Pulmonary artery endothelial cell (primary cell): ENCODE measurements around the gene XPO4. TPM values are rescaled to one million over a fixed set of nuclear protein-coding genes. Genes with fewer than 3 reads are reported as not detected.
A peak's percentile ranks its signal among the peaks of the same experiment; 100 is the strongest.
"Not testable (repeated sequence)": the region's sequence is repeated elsewhere in the genome, so short reads cannot be mapped to it uniquely, and the experiment has no call there.

Experiments used
- DNase-seq: peaks from one replicate; pipeline ENCODE4 v3.0.0-alpha.2; 2011; ENCODE audit warnings: low read depth, low spot score
- total RNA-seq: library from RNA; depleted of rRNA; stranded (reverse); fragments of >200 nt; gene quantifications from 2 replicates; pipeline ENCODE4 v1.2.3, GENCODE V29; 2014

Gene XPO4
- total RNA-seq = 29.7 and 42.0 TPM in 2 replicates

DNA sequence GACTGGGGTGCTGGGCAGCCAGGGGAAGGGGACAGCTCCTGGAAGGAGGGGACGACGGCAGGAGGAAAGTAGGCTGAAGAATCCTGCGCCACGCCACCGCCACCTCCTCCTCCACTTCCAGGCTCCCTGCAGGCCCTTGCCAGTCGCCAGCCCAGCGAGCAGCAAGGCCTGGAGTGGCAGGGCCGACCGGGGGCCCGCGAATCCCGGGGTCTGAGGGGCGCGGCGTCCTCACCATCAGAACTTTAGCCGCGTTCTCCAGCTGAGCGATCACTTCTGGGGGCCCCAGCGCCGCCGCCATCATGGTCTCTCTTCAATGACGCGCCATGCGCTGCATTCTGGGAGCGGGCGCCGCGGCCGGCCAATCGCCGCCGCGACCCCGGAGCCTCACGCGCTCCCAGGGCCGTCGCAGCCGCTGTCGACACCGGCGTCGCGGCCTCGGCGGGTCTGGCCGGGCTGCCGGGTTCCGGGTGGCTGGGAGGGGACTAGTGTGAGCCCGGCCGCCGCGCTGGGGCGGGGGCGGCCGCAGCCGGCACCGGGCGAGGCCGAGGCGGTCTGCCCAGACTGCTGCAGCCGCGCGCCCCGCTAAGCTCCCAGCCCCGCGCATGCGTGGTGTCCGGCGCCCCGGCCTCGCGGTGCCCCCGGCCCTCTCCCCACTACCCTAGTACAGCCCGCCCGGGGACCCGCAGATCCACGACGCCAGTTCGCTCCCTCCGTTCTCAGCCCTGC is at the start of gene XPO4:
TSS of gene XPO4 (minus strand) at position 309 of the 726 bp plus-strand sequence. CDS start at position 301, 8 bp downstream.
- peak; percentile 40 for DNase-seq

DNA sequence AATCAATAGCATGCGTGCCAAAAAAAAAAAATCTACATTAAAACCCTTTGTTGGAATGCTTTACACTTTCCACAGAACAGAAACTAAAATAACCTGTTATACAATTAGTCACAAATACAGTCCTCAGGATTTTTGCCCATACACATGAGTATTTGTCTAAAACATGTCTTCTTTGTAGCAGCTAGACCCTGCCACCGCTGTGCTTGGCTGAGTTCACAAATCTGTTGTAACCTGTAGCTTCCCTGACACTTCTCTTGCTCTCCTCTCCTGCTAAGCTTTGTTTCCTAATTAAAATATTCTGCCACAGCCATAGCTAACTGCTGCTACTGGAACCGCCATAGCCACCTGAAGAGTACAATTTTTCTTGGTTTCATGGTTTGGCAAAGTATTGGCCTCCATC is 45.5 kb upstream of the XPO4 start:
- DNase-seq = not testable (repeated sequence)

DNA sequence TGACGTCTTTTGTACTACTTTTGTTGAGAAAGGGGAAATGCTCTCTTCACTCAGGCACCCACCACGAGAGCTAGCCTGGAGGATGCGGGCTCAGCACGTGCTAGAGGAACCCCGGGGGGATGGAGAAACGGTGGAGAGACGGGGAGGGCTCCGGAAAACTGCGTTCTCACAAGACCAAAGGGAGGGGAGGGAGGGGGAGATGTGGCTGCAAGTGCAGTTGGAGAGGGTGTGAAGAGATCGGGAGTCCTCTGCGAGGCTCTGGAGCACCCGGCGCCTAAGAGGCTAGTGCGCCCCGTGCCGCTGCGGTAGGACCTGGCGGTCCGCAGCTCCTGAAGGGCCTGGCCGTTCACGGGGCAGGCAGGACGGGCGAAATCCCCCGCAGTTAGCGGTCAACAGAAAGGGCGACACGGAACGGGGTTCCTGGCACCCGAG is 43.4 kb upstream of the XPO4 start:
- no peak for DNase-seq

DNA sequence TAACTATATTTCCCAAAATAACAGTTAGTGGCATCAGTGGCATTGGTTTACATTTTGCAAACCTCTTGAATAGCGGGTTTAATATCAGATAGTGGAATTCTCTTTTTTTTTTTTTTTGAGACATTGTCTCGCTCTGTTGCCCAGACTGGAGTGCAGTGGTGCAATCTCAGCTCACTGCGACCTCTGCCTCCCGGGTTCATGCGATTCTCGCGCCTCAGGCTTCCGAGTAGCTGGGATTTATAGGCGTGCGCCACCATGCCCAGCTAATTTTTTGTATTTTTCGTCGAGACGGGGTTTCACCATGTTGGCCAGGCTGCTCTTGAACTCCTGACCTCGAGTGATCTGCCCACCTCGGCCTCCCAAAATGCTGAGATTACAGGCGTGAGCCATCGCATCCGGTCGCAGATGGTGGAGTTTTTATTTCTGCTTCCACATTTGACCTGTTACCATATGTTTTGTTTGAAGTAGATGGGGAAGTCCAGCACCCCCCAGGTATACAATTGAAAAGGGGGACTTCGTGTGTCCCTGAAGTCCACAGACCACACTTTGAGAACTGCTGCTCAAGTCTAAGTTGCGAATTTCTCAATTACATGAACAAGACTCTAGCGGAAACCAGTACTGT is 40.5 kb upstream of the XPO4 start:
- DNase-seq = no peak

DNA sequence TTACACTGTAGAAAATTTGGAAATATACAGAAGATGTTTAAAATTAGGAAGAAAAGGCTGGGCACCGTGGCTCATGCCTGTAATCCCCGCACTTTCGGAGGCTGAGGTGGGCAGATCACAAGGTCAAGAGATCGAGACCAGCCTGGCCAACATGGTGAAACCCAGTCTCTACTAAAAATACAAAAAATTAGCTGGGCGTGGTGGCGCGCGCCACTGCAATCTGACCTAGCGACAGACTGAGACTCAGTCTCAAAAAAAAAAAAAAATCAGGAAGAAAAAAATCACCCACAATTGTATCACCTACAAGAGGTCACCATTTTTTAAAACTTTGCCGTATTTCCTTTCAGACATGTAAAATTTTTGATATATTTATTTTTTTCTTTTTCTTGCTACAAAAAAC is 38.0 kb upstream of the XPO4 start:
- not testable (repeated sequence) for DNase-seq

DNA sequence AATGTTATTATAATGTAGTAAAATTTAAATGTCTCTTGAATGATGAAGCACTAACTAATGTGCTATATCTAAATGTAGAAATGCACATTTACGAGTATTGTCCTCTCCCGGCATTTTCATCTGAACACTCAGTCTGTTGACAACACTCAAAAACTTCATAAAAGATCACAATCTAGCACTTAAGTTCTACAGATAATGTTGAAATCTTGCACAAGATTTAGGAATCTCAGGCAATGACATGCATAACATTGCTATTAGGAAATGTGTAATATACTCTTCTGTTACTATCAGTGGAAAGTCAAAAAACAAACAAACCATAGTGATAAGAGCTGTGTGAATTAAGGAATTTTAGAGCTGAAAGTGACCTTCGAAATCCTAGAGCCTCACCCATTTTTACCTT is 37.5 kb upstream of the XPO4 start:
- no peak for DNase-seq

DNA sequence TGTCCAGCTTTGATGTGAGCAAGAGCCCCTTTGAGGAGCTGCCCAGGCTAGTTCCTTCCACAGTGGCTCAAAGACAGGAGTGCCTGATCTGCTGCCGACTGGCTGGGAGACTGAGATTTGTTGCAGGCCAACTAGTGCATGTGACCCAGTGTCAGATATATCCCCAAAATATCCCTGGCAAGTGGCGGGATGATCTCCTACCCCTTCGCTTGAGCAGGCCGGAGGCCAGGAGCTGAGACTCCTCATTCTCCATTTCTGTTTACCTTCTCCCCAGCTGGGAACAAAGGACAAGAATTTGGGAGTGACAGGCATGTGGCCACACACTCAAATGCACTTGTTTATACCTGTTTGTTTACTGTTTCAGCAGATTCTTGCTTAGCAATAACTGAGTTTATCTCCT is 37.1 kb upstream of the XPO4 start:
- no peak for DNase-seq

DNA sequence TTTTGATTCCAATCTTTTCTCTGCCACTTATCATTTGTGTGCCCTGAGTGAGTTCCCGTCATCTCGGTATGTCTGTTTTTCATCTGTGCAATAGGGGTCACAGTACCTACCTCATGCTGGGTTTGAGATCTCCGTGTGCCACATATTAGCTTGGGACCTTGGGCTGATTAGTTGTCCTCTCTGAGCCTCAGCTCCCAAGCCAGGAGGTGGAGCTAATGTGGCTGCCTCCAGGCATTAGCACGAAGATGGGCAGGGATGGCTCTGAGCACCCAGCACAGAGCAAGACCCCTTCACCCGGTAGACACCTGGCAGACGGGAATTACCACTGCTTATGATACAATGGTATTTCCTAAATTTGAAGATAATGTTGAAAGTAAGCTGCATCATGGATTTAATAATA is 35.8 kb upstream of the XPO4 start:
- no peak for DNase-seq

DNA sequence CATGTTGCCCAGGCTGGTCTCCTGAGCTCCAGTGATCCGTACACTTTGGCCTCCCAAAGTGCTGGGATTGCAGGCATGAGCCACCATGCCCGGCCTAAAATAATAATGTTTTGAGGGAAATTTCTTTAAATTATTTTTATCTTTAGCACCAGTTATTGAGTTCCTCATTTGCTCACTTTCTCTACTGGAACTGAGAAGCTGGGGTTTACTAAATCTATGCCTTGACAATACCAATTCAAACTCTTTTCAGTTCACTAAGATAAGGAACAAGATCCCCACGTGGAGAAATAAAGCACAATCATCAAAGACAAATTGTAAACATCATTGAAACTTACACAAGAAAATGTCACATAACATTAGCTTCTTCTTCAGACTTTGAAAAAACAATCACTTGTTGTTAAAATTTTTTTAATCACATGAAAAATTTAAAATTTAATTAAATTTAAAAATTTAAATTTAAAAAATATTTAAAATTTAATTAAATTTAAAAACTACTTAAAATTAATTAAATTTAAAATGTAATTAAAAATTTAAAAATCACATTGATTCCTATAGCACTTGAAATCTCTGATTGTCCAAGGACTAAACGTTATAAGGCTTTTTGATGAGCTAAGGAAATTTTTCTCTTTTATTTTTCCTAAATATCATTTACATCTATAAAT is 25.2 kb upstream of the XPO4 start:
- no peak for DNase-seq

DNA sequence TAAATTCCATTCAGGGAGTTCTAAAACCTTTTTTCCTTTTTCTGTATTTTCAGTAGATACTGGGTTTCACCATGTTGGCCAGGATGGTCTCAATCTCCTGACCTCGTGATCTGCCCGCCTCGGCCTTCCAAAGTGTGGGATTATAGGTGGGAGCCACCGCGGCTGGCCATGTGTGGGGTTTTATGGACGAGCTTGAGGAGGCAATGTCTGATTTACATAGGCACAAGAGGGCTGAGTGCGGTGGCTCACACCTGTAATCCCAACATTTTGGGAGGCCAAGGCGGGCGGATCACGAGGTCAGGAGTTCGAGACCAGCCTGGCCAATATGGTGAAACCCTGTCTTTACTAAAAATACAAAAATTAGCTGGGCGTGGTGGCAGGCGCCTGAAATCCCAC is 22.8 kb upstream of the XPO4 start:
- DNase-seq = not testable (repeated sequence)

DNA sequence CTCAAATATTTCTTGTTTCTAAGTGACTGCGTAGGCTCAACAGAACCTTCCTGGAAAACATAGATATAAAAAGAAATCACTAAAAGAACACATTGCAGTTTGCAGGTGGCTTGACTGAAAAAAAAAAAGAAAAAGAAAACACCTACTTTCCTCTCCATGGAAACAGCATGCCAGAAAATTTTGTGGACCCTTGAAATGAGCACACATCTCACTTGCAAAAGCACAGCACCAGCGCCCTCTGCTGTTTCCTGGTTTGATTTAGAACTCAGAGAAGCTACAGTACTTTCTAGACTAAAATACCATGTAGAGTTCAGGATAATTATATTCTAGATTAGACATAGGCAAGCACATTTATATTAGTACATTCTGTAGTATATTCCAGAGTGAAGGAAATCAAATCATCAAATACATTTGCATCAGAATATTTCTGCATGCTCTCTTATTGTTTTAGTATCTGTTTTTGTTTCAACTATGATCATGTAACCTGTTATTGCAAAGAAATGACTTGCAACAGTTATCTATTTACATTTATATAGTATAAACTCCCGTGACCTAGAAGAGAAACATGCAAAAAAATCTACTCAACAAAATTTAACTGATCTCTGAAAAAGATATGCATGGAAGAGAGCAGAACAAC is 22.3 kb upstream of the XPO4 start:
- peak; percentile 50 for DNase-seq

DNA sequence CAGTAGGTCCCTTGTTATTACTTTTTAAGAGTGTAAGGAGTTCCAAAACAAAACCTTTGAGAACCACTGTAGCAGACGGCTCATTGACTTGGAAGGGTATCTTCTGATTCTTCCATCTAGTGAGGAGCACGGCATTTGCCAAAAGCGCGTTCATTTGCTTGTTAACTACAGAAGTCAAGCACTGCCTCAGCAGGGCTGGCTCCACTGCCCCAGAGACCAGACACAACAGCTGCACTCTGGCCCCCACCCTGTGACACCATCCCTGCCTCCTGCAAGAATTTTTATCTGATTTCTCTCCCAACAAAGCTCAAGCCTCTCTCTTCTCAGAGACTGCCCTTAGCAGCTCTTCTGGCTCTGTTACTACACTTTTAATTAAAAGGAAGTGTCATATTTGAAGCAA is 20.7 kb upstream of the XPO4 start:
- no peak for DNase-seq

DNA sequence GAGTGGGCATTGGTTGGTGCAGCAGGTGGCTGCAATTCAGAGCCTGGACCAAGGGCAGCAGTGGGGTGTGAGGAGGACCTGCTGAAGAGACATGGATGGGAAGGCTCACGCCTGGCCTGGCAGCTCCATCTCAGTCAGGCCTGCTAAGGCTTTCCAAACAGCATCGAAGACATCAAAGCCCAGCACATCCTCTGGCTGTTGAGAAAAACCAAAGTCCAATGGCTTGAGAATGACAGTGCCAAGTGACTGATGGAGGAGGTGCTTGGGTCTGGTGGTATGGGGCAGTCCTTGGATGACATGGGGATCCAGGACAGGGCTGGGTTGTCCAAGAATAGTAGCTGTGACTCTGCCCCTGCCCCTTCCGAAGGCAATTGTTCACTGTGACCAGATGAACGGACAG is 19.0 kb upstream of the XPO4 start:
- DNase-seq = no peak

DNA sequence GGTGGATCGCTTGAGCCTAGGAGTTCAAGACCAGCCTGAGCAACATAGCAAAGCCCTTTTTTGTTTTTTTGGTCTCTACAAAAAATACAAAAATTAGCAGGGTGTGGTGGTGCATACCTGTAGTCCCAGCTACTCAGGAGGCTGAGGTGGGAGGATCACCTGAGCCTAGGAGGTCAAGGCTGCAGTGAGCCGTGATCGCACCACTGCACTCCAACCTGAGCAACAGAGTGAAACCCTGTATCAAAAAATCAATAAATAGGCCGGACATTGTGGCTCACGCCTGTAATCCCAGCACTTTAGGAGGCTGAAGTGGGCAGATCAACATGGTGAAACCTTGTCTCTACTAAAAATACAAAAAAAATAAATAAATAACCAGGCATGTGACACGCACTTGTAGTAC is 13.1 kb upstream of the XPO4 start:
- DNase-seq = not testable (repeated sequence)

DNA sequence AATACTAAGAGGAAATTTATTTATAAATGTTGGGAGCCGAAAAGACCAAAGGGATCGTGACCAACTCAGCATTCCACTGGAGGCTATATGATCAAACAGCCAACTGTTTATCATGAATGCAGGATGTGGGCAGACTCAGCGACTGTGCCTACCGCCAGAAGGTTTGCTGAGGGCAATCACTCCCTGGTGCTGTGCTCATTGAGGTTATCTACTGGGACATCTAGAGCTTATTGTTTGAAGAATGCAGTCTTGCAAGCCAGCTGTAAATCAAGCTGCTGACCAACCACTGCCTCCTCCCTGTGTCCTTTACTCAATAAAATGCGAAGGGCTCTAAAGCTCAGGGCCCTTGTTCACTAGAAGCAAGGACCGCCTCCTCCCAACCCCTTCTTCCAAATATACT is 8.5 kb upstream of the XPO4 start:
- DNase-seq = no peak

DNA sequence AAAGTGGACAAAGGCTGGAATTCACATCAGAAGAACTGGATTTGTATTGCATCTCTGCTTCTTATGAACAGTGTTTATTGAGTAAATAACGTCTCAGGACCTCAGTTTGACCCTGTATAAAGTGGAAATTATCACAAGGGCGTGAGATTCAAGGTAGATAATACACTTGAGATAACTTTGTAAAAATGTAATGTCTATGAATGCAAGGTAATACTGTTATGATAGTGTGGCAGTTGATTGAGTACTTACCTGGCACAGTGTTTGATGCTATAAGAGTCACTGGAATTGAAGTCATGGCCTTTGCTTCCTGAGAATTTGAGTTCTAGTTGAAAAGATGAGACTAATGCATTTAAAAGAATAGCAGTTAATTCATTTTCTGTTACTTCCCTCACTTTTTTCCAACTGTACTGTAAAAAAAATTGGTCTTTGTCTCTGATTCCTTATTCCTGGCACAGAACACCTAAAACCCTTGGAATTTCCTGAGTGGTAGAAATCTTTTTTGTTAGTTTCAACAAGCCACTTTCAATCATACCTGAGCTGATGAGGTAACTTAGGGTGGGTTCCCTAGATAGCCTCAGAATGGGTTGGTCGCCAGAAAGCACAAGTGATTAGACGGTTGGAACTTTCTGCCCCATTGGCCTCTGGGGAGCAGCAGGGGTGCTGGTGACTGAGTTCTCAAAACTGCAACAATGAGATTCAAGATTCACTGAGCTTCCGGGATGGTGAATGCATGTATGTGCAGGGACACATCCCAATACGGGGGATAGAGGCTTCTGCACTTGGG is 6.4 kb upstream of the XPO4 start:
- no peak for DNase-seq

DNA sequence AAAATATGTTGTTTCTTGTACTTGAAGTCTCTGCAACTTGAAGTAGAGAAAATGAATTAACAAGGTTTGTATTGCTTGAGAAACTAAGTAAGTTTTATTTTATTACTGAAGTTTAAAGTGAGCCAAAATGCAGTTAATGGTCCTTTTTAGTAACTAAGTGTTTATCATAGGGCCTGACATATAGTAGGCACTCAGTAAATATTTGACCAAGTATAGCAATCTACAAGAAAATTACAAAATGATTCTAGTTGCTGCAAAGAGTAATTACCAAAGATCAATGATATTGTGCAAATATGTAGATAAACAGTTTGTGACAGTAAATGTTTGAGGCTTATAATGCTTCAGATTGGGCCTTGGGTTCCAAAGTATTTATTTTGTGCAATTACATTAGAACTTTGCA is 2.4 kb upstream of the XPO4 start:
- DNase-seq = no peak

DNA sequence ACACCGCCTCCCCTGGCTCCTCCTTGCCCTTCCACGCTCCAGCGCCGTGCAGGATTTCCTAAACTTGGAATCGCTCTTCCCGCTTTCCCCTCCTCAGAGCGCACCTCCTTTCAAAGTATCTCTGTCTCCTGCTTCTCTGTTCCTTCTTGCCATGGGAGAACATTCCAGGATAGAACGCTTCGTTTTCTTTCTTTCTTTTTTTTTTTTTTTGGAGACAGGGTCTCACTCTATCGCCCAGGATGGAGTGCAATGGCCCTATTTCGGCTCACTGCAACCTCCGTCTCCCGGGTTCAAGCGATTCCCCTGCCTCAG is 574 bp upstream of the XPO4 start:
- no peak for DNase-seq

DNA sequence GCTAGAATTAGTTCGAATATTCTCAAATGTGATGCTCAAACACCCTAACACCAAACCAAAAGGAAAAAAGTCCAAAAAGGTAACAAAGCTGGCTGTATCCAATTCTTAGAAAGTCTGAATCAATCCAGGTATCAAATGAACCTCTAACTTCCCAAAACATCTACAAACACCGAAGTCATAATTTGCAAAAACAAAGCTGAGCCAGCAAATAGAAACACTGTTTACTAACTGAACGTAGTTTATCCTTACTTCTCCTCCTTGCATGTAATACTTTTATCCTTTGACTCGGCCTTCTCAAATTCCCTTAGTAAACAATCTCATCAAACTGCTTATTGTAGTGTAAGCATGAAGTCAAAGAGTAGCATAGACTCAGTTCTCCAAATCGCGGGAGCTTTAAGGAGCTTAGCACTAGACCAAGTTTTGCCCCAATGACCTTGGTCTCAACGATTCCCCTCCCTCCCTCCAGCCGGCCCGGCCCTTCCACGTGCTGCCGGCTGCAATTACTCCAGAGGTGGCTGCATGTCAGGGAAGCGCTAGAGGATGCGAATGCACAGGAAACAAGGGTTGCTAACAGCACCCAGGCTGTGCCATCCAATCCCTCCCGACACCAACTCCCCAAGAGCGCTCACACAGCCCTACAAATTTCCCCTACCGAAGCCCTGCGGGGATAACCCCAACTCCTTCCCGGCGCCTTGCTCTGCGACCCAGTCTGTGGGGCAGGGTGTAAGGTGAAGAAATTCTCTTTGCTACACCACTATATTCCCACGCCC is 693 bp downstream of the XPO4 start:
- DNase-seq = no peak

DNA sequence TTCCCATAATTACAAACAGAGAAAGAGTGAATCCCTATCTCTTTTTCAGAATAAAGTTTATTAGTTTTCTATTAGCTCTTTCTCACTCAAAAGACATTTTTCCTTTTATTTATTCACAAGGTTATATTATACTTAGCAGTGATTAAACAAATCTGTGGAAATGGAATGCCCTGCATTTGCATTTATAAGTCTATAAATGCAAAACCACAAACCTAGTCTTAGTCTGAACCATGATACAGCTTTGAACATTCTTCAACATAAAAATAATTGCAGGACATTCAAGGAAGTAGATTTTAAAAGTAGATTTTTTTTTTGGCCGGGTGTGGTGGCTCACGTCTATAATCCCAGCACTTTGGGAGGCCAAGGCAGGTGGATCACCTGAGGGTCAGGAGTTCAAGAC is 8.3 kb downstream of the XPO4 start:
- no peak for DNase-seq

DNA sequence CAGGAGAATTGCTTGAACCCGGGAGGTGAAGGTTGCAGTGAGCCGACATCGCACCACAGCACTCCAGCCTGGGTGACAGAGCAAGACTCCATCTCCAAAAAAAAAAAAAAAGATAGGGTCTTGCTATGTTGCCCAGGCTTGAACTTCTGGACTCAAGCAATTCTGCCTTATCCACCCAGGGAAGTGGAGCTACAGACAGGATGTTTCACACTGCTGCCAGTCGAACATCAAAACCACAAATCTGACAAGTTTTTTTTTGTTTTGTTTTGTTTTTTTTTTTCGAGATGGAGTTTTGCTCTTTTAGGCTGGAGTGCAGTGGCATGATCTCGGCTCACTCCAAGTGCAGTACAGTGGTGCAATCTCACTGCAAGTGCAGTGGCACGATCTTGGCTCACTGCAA is 10.8 kb downstream of the XPO4 start:
- no peak for DNase-seq
